ENCODE results near the gene TEKT5.

The TEKT5 gene

DNA sequence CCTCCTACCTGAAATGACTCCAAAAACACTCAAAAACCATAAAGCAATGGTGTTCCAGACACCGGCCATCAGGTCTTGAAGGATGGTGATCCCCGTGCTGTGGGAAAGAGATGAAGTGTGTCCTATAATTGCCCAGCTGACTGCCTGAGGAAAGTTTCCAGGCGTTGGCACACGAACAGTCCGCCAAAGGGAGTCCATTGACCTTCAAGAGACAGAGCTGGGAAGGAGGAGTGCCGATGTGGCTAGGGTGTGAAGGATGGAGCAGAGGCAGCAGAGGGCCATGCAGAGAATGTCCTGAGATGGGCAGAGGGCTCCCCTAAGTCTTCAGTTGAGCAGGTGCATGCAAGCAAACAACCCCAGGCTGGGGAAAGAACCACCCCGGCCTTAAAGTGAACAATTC is 37.1 kb upstream of the TEKT5 start:
- Histone ChIP-seq H3K4me3 (ENCODE audit: severe bottlenecking) (no peak overlapping the region), H3K27ac (ENCODE audit: poor library complexity, severe bottlenecking) (no peak overlapping the region), H3K27me3 (ENCODE audit: insufficient read depth, poor library complexity, severe bottlenecking) (no peaks in the 10 kb centered on the region), H3K36me3 (ENCODE audit: low read depth) (no peaks in the 10 kb centered on the region), H3K4me1 (ENCODE audit: insufficient read depth, poor library complexity, severe bottlenecking) (peaks cover 7% of the 10 kb centered on the region), H3K9me3 (ENCODE audit: severe bottlenecking) (no peaks in the 10 kb centered on the region)
- ATAC-seq (ENCODE audit: low read depth) (no peak), DNase-seq (ENCODE audit: low spot score) (no peak)
- TF ChIP-seq, protein P1, sequence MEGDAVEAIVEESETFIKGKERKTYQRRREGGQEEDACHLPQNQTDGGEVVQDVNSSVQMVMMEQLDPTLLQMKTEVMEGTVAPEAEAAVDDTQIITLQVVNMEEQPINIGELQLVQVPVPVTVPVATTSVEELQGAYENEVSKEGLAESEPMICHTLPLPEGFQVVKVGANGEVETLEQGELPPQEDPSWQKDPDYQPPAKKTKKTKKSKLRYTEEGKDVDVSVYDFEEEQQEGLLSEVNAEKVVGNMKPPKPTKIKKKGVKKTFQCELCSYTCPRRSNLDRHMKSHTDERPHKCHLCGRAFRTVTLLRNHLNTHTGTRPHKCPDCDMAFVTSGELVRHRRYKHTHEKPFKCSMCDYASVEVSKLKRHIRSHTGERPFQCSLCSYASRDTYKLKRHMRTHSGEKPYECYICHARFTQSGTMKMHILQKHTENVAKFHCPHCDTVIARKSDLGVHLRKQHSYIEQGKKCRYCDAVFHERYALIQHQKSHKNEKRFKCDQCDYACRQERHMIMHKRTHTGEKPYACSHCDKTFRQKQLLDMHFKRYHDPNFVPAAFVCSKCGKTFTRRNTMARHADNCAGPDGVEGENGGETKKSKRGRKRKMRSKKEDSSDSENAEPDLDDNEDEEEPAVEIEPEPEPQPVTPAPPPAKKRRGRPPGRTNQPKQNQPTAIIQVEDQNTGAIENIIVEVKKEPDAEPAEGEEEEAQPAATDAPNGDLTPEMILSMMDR (IDR thresholded peaks at IDR 0.05; ENCODE audit: poor library complexity, severe bottlenecking): no peak

DNA sequence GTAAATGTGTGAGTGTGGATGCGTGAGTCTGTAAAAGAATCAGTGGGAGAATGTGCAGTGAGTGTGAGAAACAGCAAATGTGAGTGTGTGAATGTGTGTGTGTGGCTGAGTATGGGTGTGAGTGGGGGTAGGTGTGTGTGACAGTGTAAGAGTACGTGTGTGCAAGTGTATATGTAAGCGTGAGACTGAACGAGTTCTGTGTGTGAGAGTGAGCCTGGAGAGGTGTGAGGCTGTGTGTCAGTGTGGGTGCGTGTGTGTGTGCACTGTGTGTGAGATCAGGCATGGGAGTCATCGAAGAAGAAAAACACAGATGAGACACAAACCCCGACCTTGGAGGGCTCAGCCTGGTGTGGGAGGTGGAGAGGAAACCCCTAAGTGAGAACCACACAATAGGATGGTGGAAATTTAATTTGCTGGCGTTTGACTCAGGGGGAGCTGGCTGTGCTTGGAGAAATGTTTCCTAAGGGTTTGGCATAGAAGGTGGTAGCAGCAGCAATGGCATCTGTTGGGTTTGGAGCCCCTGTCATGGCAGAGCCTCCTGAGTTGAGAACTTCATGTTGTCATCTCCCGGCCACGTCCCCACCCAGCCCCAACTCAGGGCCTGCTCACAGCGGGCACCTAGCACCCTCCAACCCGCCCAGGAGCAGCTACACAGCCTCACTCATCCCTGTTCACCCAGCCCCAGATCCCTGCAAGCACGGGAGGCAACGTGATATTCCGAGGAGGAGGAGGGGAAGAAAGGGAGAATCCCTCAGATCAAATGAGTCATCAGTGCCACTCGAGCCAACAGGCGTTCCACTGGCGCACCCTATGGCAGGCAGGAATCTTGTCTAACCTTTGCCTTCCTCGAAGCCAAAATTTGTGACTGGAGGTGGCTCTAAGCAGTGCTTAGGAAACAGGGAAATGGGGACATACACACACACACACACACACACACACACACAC is 34.6 kb upstream of the TEKT5 start:
- TF ChIP-seq, protein P1 (IDR thresholded peaks at IDR 0.05; ENCODE audit: poor library complexity, severe bottlenecking): peak; percentile 26
- H3K27me3 ChIP-seq (ENCODE audit: insufficient read depth, poor library complexity, severe bottlenecking): no peaks in the 10 kb centered on the region
- H3K36me3 ChIP-seq (ENCODE audit: low read depth): no peaks in the 10 kb centered on the region
- no peak overlapping the region for H3K27ac ChIP-seq (ENCODE audit: poor library complexity, severe bottlenecking)
- no peak overlapping the region for H3K4me3 ChIP-seq (ENCODE audit: severe bottlenecking)
- DNase-seq (ENCODE audit: low spot score) (peak; percentile 75), ATAC-seq (ENCODE audit: low read depth) (peak; percentile 96)
- no peaks in the 10 kb centered on the region for H3K9me3 ChIP-seq (ENCODE audit: severe bottlenecking)
- peaks cover 7% of the 10 kb centered on the region for H3K4me1 ChIP-seq (ENCODE audit: insufficient read depth, poor library complexity, severe bottlenecking)

DNA sequence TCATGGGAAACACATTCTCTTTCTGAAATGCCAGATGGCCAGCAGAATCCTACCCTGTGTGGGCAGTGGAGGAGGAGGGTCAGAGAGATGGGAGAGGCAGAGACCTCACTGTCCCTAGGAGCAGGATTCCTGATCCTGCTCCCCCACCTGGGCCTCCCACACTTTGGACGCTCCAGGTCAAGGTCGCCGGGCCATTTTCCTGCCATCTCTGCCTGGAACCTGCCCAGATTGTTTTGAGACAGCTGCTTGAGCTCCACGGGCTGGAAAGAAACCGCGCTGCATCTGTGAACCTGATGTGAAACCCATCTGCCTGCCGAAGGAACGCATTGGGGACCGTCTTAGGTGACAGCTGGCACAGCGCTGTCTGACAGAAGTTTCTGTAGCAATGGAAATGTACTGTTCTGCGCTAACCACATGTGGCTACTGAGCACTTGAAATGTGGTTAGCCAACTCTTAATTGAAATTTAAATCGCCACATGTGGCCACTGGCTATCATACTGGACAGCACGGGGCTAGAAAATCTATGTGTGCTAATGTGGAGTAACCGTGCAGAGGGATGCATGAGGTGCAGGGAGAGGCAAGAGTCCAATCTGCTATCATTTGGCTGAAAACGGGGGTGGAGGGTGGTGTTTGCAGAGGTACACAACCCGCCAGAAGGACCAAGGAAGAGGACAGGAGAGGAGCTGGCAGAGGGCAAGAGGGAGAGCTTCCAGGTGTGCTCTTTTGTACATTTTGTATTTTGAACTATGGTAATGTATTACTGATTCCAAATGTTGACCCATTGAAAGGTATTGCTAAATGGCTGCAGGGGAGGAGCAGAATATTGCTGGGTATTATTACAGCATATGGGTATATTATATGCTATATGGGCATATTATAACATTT is 33.5 kb upstream of the TEKT5 start:
- Histone ChIP-seq H3K4me3 (ENCODE audit: severe bottlenecking) (no peak overlapping the region), H3K36me3 (ENCODE audit: low read depth) (no peaks in the 10 kb centered on the region), H3K9me3 (ENCODE audit: severe bottlenecking) (no peaks in the 10 kb centered on the region), H3K27me3 (ENCODE audit: insufficient read depth, poor library complexity, severe bottlenecking) (no peaks in the 10 kb centered on the region), H3K4me1 (ENCODE audit: insufficient read depth, poor library complexity, severe bottlenecking) (peaks cover 7% of the 10 kb centered on the region), H3K27ac (ENCODE audit: poor library complexity, severe bottlenecking) (no peak overlapping the region)
- DNase-seq (ENCODE audit: low spot score) (no peak), ATAC-seq (ENCODE audit: low read depth) (no peak)
- TF ChIP-seq, protein P1 (IDR thresholded peaks at IDR 0.05; ENCODE audit: poor library complexity, severe bottlenecking): no peak

DNA sequence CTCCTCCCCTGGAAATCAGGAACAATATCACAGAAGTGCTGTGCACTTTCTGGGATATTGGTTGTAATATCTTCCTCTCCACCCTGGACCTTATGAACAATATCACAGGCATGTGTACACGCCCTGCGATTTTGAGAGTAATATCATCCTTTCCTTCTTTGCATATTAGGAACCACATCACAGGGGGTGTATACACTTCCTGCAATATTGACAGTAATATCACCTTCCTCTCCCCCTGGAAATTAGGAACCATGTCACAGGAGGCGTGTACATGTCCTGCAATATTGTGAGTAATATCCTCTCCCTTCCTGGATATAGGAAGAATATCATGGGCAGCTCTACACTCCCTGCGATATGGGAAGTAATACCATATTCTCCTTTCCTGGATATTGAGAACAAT is 14.2 kb upstream of the TEKT5 start:
- no peak overlapping the region for H3K27ac ChIP-seq (ENCODE audit: poor library complexity, severe bottlenecking)
- ATAC-seq (ENCODE audit: low read depth) (peak; percentile 85), DNase-seq (ENCODE audit: low spot score) (no peak)
- H3K4me3 ChIP-seq (ENCODE audit: severe bottlenecking): no peak overlapping the region
- no peaks in the 10 kb centered on the region for H3K27me3 ChIP-seq (ENCODE audit: insufficient read depth, poor library complexity, severe bottlenecking)
- TF ChIP-seq, protein P1 (IDR thresholded peaks at IDR 0.05; ENCODE audit: poor library complexity, severe bottlenecking): no peak
- no peaks in the 10 kb centered on the region for H3K36me3 ChIP-seq (ENCODE audit: low read depth)
- peaks cover 3% of the 10 kb centered on the region for H3K4me1 ChIP-seq (ENCODE audit: insufficient read depth, poor library complexity, severe bottlenecking)
- H3K9me3 ChIP-seq (ENCODE audit: severe bottlenecking): no peaks in the 10 kb centered on the region

All from RWPE2 (cell line).